GM08714 (cell line): ENCODE data around the gene RBM6.
"Not testable (repeated sequence)": the region's sequence is repeated elsewhere in the genome, so short reads cannot be mapped to it uniquely, and the experiment has no call there.

ENCODE experiments used
- H3K4me3 ChIP-seq: fragments of 200-500 bp; sonication (Bioruptor generic); 2 replicates; pipeline ENCODE4 v1.5.1; 2014; ENCODE audit warnings: mild to moderate bottlenecking, low read length, inconsistent platforms
- ZNF274 ChIP-seq: IDR thresholded peaks from 2 replicates; pipeline ENCODE4 v1.6.1; 2012; ENCODE audit warnings: mild to moderate bottlenecking, low read depth, low read length

The RBM6 gene, protein sequence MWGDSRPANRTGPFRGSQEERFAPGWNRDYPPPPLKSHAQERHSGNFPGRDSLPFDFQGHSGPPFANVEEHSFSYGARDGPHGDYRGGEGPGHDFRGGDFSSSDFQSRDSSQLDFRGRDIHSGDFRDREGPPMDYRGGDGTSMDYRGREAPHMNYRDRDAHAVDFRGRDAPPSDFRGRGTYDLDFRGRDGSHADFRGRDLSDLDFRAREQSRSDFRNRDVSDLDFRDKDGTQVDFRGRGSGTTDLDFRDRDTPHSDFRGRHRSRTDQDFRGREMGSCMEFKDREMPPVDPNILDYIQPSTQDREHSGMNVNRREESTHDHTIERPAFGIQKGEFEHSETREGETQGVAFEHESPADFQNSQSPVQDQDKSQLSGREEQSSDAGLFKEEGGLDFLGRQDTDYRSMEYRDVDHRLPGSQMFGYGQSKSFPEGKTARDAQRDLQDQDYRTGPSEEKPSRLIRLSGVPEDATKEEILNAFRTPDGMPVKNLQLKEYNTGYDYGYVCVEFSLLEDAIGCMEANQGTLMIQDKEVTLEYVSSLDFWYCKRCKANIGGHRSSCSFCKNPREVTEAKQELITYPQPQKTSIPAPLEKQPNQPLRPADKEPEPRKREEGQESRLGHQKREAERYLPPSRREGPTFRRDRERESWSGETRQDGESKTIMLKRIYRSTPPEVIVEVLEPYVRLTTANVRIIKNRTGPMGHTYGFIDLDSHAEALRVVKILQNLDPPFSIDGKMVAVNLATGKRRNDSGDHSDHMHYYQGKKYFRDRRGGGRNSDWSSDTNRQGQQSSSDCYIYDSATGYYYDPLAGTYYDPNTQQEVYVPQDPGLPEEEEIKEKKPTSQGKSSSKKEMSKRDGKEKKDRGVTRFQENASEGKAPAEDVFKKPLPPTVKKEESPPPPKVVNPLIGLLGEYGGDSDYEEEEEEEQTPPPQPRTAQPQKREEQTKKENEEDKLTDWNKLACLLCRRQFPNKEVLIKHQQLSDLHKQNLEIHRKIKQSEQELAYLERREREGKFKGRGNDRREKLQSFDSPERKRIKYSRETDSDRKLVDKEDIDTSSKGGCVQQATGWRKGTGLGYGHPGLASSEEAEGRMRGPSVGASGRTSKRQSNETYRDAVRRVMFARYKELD

DNA sequence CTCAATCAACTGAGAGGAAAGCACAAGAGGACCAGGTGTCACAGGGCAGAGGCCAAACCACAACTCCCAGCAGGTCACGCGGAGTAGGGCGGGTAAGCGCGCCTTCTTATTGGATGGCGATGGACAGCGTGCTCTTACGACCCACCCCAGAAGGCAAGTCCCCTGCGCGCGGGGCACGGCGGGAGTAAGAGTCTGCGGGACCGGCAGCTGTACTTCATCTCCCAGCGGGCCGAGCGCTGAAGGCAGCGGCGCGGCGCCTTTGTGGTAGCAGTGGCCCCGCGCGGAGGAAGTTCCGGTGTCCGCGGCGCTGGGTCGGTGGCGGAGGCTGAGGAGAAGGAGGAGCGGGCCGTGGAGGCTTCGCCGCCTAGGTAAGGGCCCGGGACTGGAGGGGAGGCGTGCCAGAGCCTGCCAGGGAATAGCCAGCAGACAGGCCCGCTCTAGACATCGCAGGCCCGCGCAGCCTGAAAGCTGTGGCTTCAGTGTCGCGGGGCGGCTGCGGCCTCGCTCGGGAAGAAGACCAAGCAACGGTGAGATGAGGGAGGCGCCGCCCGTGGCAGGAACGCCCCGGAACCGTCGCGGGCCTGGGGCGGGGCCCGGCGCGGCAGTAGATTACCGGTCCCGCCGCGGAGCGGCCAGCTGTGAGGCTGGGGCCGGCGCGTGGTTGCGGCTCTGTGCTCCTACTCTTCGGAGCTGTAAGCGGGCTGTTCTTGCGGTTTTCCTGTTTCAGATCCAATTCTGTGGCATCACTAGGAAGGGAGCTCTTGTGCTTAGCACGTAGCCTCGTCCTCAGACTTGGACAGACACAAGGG, at the start of gene RBM6:
RBM6 (plus strand) TSS at position 293 of the 809 bp plus-strand sequence. CDS start 22,492 bp downstream, outside the sequence.
- TF ChIP-seq ZNF274, result no peak
- peak within 1 kb of the TSS; percentile 91 for H3K4me3 ChIP-seq

DNA sequence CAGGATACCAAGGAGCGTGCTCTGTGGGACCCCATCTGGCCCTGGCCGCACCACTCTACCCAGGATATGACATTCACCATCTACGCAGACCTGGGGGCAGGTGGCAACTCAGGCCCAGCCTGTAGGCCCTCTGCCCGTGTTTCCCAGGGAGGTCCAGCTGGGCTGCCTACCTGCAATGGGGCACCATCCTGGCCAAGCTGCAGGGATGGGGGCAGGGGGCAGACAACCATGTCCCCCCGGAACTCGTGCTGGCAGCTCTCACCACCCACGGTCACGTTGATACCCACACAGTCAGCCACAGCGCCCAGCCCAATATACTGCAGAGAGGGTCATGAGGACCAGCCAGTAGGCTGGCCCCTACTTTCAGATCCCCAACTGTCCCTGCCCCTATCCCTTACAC, 44.2 kb upstream of the RBM6 start:
- TF ChIP-seq ZNF274, result no peak
- no peak overlapping the region for H3K4me3 ChIP-seq

DNA sequence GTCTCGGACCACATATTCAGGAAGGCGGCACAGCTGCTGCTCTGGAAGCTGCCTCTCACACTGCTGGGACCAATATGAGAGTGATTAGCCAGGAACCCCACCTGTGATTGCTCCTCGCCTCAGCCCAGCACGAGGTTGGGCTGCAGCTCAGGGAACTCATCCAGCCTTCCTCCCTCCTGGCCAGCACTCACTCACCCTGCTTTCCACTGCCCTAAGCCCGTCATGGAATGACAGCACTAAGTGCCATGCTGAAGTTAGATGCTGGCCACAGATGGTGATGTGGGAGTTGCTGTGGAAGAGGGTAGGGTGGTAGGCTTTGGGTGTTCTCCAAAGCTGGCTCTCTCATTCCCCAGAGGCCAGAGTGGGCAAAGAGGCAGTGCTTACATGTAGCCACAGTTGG, 43.6 kb upstream of the RBM6 start:
- no peak overlapping the region for H3K4me3 ChIP-seq
- no peak for TF ChIP-seq ZNF274

DNA sequence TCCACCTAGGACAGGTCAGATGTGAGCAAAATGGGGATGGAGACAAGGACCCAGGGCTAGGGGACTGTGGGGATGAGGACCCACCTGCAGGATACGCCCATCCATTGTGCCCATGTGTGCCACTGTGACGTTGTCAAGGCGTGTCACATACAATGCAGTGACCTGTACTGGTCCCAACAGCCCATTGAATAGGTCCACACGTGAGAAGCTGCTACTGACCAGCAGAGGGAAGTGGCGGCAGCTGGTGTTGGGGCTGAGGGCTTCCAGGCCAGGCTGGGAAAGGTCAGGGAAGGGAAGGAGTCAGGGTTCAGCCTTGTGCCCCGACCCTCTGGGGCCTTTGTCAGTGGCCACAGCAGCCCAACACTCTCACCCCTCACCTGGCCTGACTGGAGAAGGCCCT, 41.0 kb upstream of the RBM6 start:
- no peak for TF ChIP-seq ZNF274
- H3K4me3 ChIP-seq, result no peak overlapping the region

DNA sequence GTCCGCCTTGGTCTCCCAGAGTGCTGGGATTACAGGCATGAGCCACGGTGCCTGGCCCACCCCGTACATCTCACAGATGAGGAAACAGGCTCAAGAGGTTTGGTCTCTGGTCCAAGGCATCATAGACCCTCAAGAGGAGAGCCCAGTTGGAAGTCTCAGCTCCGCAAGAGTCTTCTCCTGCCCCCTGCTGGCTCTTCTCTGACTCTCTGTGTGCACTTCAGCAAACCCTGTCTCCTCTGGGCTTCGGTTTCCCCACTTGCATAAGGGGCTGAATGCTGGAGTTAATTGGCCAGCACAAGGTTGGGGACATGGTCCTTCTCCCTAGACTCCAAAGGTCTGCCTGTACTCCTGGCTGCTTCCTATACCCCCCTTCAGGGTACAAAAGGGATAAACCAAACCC, 40.1 kb upstream of the RBM6 start:
- no peak overlapping the region for H3K4me3 ChIP-seq
- no peak for TF ChIP-seq ZNF274

DNA sequence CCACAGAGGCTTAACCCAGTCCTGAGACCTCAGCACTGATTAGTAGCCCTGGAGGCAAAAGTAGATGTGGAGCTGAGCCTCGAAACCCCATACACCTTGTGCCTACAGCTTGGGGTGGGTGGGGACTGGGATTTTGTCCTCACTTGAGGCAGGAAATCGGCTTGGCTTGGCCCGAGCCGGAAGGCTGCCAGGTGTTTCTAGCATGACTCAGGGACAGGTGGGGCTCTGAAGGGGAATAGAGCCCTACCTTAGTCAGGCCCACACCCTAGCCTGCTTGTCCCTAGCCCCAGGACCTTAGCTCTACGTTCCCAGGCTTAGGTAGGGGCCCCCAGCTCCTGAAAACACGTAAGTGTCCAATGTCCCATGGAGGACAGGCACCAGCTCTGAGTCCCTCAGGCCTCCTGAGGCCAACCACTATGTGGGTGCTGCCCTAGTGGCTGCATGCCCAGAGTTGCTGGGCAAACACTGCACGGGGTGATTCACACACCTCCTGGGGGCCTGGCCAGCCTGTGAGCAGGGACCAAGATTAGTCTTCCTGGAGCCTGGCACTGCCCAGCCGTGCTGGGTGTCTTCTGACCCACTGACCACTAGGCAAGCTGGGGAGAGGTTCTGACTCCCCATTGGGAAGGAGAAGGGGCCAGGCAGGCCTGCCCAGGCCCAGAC, 39.3 kb upstream of the RBM6 start:
- no peak for TF ChIP-seq ZNF274
- H3K4me3 ChIP-seq, result no peak overlapping the region

DNA sequence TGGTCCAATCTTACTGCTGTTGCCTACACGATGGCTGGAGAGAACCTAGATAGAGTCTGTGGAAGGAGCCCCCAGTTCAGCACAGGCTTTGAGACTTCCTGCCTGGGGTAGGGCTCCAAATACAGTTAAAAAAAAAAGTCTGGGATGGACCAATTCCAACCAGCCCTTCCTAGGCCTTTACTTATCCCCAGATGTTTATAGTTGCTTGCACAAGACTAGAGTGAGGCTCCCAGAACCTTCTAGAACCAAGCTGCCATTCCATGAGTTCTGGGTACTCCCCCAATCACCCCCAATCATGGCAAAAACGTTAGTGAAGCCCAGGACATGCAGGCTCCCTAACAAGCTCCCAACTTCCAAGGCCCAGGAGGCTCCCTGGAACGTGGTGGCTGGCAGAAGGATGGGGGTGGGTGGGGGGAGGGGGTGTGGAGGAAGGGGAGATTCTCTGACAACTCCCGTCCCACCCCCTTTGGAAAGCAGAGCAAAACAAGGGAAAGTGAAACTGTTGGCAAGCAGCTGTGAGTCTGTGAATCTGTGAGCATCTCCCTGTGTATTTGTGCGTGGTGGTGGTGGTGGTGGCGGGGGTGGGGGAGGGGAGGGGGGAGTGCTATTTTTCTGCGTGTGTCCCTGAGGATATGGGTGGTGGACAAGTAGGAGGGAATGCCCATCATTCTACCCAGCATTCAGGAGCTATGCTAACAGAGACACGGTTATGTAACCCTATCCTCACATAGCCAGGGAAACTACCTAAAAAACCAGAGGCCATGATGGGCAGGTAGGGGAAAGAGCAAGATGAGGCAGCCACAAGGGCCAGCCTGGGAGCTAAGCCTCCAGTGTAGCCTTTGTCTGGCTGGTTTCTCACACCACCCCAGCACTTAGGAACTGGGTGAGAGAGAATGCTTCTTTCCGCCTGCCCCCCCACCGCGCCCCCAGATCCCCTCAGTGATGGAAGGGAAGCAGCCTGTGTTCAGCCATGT, 38.3 kb upstream of the RBM6 start:
- H3K4me3 ChIP-seq, result no peak overlapping the region

DNA sequence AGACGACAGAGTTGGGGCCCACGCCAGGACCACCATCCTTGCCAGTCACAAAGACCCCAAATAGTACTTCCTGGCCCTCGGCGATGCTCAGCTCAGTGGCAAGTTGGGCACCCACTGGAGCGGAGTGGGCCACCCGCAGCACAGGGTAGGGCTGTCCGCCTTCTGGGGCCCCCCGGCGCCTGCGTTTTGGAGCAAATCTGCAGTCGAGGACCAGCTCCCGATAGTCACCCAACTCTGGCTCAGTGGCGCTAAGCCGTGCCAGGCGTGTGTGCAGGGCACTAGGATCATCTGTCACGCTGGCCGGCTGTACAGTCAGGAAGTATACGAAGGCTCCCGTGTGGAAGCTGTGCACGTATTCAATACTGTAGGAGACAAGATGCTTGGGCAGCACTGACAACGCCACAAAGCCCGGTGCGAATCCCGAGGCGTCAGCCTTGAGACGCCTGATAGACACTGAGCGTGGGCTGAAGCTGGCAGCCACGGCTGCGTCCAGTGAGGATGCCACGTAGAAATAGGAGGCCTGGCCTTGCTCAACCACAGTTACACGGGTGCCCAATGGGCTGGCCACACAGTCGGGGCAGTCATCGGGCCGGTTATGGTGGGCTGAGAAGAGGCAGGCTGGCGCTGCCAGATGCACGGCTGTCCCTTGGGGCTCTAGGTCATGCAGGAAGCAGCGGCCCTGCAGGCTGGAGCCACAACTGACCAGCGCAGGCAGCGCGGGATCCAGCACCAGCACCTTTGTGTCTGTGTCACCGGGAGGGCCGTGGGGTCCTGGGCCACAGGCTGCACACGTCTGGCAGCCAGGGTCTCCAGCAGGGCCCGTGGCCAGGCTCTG, 37.2 kb upstream of the RBM6 start:
- TF ChIP-seq ZNF274, result no peak
- no peak overlapping the region for H3K4me3 ChIP-seq

More for the DNA sequence above, 38.3 kb upstream of the RBM6 start:
- no peak for TF ChIP-seq ZNF274

DNA sequence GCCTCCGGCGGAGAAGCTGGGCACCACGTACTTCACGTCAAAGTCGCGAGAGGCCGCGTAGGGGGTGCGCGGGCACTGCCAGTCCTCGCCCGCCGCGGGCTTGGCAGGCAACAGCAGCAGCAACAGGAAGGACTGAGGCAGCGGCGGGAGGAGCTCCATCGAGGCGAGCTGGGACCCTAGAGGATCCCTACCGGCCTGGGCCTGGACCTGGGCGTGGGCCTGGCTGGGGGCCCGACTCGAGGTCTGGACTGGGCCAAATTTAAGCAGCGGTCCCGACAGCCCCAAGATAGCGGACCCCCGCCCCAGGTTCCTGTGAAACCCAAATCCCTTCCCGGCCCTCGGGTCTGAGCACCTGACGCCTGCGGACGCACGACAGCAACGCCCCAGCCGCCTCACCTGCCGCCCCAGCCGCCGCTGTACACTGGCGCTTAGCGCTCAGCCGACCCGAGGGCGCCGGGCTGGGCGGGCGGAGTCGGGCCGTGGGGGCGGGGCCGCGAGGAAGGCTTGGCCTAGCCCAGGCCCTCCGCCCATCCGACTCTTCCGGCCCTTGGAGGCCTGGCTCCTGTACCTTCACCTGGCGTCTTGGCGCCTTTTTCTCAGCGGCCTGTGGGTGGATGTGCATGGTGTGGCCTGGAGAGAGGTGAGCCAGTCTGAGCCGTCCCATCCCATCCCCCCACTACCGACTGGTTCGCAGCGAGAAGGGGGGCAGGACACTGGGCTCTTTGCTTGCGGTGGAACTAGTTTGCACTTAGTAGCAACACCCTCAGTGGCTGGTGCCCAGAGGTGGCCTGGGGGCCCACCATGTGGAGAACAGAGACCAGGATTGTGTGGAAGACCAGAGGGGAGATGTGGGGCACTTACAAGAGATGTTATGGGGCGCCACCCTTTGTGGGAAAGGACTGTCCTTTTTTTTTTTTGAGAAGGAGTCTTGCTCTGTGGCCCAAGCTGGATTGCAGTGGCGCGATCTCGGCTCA, 36.2 kb upstream of the RBM6 start, which contains the start of gene MST1R:
MST1R (minus strand) TSS at position 423 of the 974 bp plus-strand sequence; CDS start at position 159, 264 bp downstream.
- peak within 1 kb of the TSS; percentile 9; the same call in 1 of the 2 replicates for H3K4me3 ChIP-seq
- no peak for TF ChIP-seq ZNF274

DNA sequence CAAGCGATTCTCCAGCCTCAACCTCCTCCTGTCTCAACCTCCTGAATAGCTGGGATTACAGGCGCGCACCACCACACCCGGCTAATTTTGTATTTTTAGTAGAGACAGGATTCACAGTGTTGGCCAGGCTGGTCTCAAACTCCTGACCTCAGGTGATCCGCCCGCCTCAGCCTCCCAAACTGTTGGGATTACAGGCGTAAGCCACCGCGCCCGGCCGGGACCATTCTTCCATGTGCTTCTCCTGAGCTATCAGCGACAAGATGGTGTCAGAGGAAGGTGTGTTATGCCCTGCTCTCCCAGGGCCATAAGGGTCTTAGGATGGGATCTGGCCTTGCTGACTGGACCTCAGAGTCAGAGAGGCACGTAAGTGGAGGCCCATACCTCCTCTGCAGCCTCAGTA, 35.5 kb upstream of the RBM6 start:
- H3K4me3 ChIP-seq, result not testable (repeated sequence)
